IMR-90 (cell line): ENCODE measurements around the gene TPRKB. TPM values are rescaled to one million over a fixed set of nuclear protein-coding genes. Genes with fewer than 3 reads are reported as not detected.

ENCODE experiments used
- ATAC-seq: fragments of 200-7000 bp; cut with Tn5 transposase; 2 replicates; pipeline ENCODE4 v1.9.1; 2020; ENCODE audit warnings: low read depth, mild to moderate bottlenecking, moderate library complexity
- BruUV-seq: library from RNA; stranded (reverse); fragments of 400-500 nt; replicated peaks from 2 replicates; lab custom pipeline; 2021; lab: Mats Ljungman, UMichigan
- CTCF ChIA-PET: fragments of 300-600 bp; formaldehyde crosslinking; extraction: SDS; loops from one replicate; lab custom pipeline; 2021; ENCODE audit warnings: antibody characterized with exemption; lab: Yijun Ruan, JAX
- POLR2A ChIA-PET: fragments of 300-600 bp; sonication (Branson Sonifier 250); formaldehyde crosslinking; loops from one replicate; lab custom pipeline; 2022; ENCODE audit warnings: antibody characterized with exemption; ENCODE audit not compliant: unreplicated experiment; lab: Charles Lee
- DNase-seq: peaks from one replicate; pipeline ENCODE4 v3.0.0; 2013
- H2AFZ ChIP-seq: replicated peaks from 2 replicates; pipeline ENCODE3; 2013; ENCODE audit warnings: low read length, mild to moderate bottlenecking; ENCODE audit not compliant: poor library complexity
- H2AK5ac ChIP-seq: 2 replicates; pipeline ENCODE4 v1.6.1; 2013; ENCODE audit warnings: low read depth, low read length, inconsistent platforms
- H2AK9ac ChIP-seq: replicated peaks from 2 replicates; pipeline ENCODE3; 2013; ENCODE audit warnings: mild to moderate bottlenecking, low read depth, low read length, moderate library complexity; ENCODE audit not compliant: poor library complexity
- H2BK120ac ChIP-seq: 2 replicates; pipeline ENCODE4 v1.6.1; 2013; ENCODE audit warnings: low read depth, low read length, inconsistent platforms
- H2BK15ac ChIP-seq: 3 replicates; pipeline ENCODE4 v1.6.1; 2013; ENCODE audit warnings: low read depth, low read length, inconsistent platforms
- H2BK20ac ChIP-seq: 2 replicates; pipeline ENCODE4 v1.6.1; 2013; ENCODE audit warnings: low read depth, mild to moderate bottlenecking, inconsistent platforms, low read length, moderate library complexity
- H2BK5ac ChIP-seq: 2 replicates; pipeline ENCODE4 v1.6.1; 2013; ENCODE audit warnings: mild to moderate bottlenecking, low read depth, low read length, inconsistent platforms; ENCODE audit not compliant: poor library complexity, severe bottlenecking
- H3K14ac ChIP-seq: replicated peaks from 2 replicates; pipeline ENCODE4 v1.6.1; 2013; ENCODE audit warnings: low read depth, low read length, inconsistent platforms
- H3K18ac ChIP-seq: 2 replicates; pipeline ENCODE4 v1.6.1; 2013; ENCODE audit warnings: low read depth, low read length, control low read depth
- H3K23ac ChIP-seq: 2 replicates; pipeline ENCODE4 v1.6.1; 2013; ENCODE audit warnings: low read depth, low read length, inconsistent platforms
- H3K27ac ChIP-seq: 2 replicates; pipeline ENCODE4 v1.5.1; 2013; ENCODE audit warnings: mild to moderate bottlenecking, control low read depth, low read length; ENCODE audit not compliant: insufficient read depth
- H3K27me3 ChIP-seq: 2 replicates; pipeline ENCODE4 v1.6.1; 2013; ENCODE audit warnings: low read length; ENCODE audit not compliant: control insufficient read depth, insufficient read depth
- H3K36me3 ChIP-seq: 2 replicates; pipeline ENCODE4 v1.6.1; 2013; ENCODE audit warnings: low read length, mixed read lengths; ENCODE audit not compliant: control insufficient read depth, insufficient read depth
- H3K4ac ChIP-seq: 2 replicates; pipeline ENCODE4 v1.6.1; 2013; ENCODE audit warnings: low read depth, low read length, inconsistent platforms
- H3K4me1 ChIP-seq: 2 replicates; pipeline ENCODE4 v1.6.1; 2013; ENCODE audit warnings: low read length, mixed read lengths; ENCODE audit not compliant: control insufficient read depth, insufficient read depth
- H3K4me2 ChIP-seq: 2 replicates; pipeline ENCODE4 v1.6.1; 2013; ENCODE audit warnings: low read depth, mild to moderate bottlenecking, control low read depth, low read length, moderate library complexity
- H3K4me3 ChIP-seq: 2 replicates; pipeline ENCODE4 v1.5.1; 2013; ENCODE audit warnings: low read depth, mild to moderate bottlenecking, control low read depth, low read length, moderate library complexity; ENCODE audit not compliant: insufficient read depth
- H3K56ac ChIP-seq: 2 replicates; pipeline ENCODE4 v1.6.1; 2013; ENCODE audit warnings: low read length, inconsistent platforms; ENCODE audit not compliant: insufficient read depth; ENCODE audit errors: extremely low read depth
- H3K79me1 ChIP-seq, 2 experiments: 2 replicates each; pipeline ENCODE4 v1.6.1; 2013; ENCODE audit warnings: low read length in 2 of 2, inconsistent platforms in 1 of 2, low read depth in 1 of 2
- H3K9ac ChIP-seq: 2 replicates; pipeline ENCODE4 v1.6.1; 2013; ENCODE audit warnings: low read depth, low read length, control low read depth
- H3K9me1 ChIP-seq: 2 replicates; pipeline ENCODE4 v1.6.1; 2013; ENCODE audit warnings: low read length, inconsistent platforms; ENCODE audit not compliant: insufficient read depth
- H3K9me3 ChIP-seq: 2 replicates; pipeline ENCODE4 v1.6.1; 2013; ENCODE audit warnings: low read length; ENCODE audit not compliant: control insufficient read depth, insufficient read depth
- H4K20me1 ChIP-seq: 2 replicates; pipeline ENCODE4 v1.6.1; 2013; ENCODE audit warnings: low read length, inconsistent platforms; ENCODE audit not compliant: insufficient read depth
- H4K5ac ChIP-seq: 2 replicates; pipeline ENCODE4 v1.6.1; 2013; ENCODE audit warnings: mild to moderate bottlenecking, low read depth, low read length, control low read depth
- H4K8ac ChIP-seq, 2 experiments: 2 replicates each; pipeline ENCODE4 v1.6.1; 2013; ENCODE audit warnings: low read depth in 2 of 2, low read length in 2 of 2, control low read depth in 1 of 2, inconsistent platforms in 1 of 2
- H4K91ac ChIP-seq: 2 replicates; pipeline ENCODE4 v1.6.1; 2013; ENCODE audit warnings: low read depth, low read length, inconsistent platforms; ENCODE audit not compliant: insufficient read depth
- CEBPB ChIP-seq: IDR thresholded peaks from 2 replicates; pipeline ENCODE4 v1.6.1; 2012; ENCODE audit warnings: low read depth, low read length, improper control_type of control experiment
- CHD1 ChIP-seq: IDR thresholded peaks from 2 replicates; pipeline ENCODE4 v1.6.1; 2012; ENCODE audit warnings: low read depth, low read length, improper control_type of control experiment
- MAFK ChIP-seq: IDR thresholded peaks from 2 replicates; pipeline ENCODE4 v1.6.1; 2012; ENCODE audit warnings: low read depth, low read length, improper control_type of control experiment
- NFE2L2 ChIP-seq: fragments of 150-350 bp; IDR thresholded peaks from 2 replicates; pipeline ENCODE4 v1.6.1; 2016; ENCODE audit warnings: low read depth, mild to moderate bottlenecking, low read length
- WGBS, 2 experiments: methylation state at CpG; one replicate each; pipeline versions ENCODE4 v1.1.5 to v1.1.7; 2013; ENCODE audit warnings: missing lambda C conversion rate in 2 of 2; ENCODE audit not compliant: insufficient read length in 1 of 2; ENCODE audit errors: extremely low coverage in 2 of 2; 5-methylcytosine and 5-hydroxymethylcytosine counted together
- dilution Hi-C: fragments of 300-500 bp; cut with HindIII; formaldehyde crosslinking; loops from one replicate; pipeline ENCODE4 v1.14.3; 2018; ENCODE audit warnings: low sequenced_read_pairs; ENCODE audit not compliant: unreplicated experiment
- in situ Hi-C: fragments of 300-500 bp; cut with MboI; formaldehyde crosslinking; loops from 3 replicates; pipeline ENCODE4 v1.14.3; 2019; ENCODE audit warnings: low sequenced_read_pairs, inconsistent platforms, mixed read lengths
- intact Hi-C: fragments of 100-400 bp; cut with micrococcal nuclease; formaldehyde crosslinking; loops from 2 replicates; pipeline ENCODE4 v1.10.0; 2022
- polyA plus RNA-seq, 3 experiments: library from polyadenylated mRNA; depleted of rRNA; stranded (reverse); fragments of >200 nt; gene quantifications; 2 replicates each; pipeline ENCODE4 v1.2.3, GENCODE V29; 2012; ENCODE audit warnings: low replicate concordance in 1 of 3
- total RNA-seq: library from RNA; depleted of rRNA; stranded (reverse); fragments of >200 nt; gene quantifications from 2 replicates; pipeline ENCODE4 v1.2.3, GENCODE V29; 2012
- TF ChIP-seq, protein P1 (sequence below): fragments of 150-350 bp; IDR thresholded peaks from 2 replicates; pipeline ENCODE4 v1.6.1; 2016; ENCODE audit warnings: low read depth, mild to moderate bottlenecking, low read length, moderate library complexity, borderline replicate concordance

The TPRKB gene
- total and polyA plus RNA-seq, 2 of the 4 experiments (the other 2 are of a cell fraction): 35.3 to 37.6 TPM

DNA sequence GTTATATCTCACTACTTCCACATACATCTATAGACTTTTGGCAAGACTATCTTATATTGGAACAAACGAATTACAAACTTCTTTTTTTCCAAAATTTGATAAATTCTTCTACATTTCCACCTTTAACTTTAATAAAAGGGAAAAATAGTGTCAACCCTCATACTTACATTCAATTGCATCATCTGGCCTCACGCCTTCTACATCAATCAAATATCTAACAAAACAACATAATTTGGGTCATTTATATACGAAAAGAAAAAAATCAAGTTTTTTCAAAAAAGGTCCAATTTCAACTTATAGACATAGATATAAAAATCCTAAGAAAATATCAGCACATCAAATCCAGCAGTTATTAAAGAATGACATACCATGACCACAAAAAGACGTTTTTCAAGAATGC, 29.8 kb upstream of the TPRKB start:
- no peak overlapping the region for H4K91ac ChIP-seq
- no TSS peak for BruUV-seq
- no peak overlapping the region for H2AFZ ChIP-seq
- no peak for ATAC-seq
- H3K4me3 ChIP-seq: no peak overlapping the region
- H3K9me3 ChIP-seq: no peaks in the 10 kb centered on the region
- H3K56ac ChIP-seq: no peak overlapping the region
- H3K9ac ChIP-seq: no peak overlapping the region
- POLR2A ChIA-PET: no interaction called here
- H3K27ac ChIP-seq: no peak overlapping the region
- H2BK20ac ChIP-seq: no peak overlapping the region
- H2AK5ac ChIP-seq: no peak overlapping the region
- H2BK5ac ChIP-seq: no peak overlapping the region
- H3K4me1 ChIP-seq: no peaks in the 10 kb centered on the region
- no peak overlapping the region for H3K4ac ChIP-seq
- intact Hi-C loops (no loop called here), dilution Hi-C loops (no loop called here), in situ Hi-C loops (no loop called here)
- no peaks in the 10 kb centered on the region; the same call in 1 of the 2 replicates for H4K20me1 ChIP-seq
- H3K79me1 ChIP-seq: peaks cover 8 to 19% of the 10 kb centered on the region in 2 experiments; a peak in 3 of 4 replicates
- no peak overlapping the region for H2BK120ac ChIP-seq
- no peaks in the 10 kb centered on the region for H3K27me3 ChIP-seq
- CTCF ChIA-PET: no interaction called here
- no peak for DNase-seq
- no peak overlapping the region for H3K18ac ChIP-seq
- peaks cover 6% of the 10 kb centered on the region; the same call in 1 of the 2 replicates for H3K9me1 ChIP-seq
- 100% methylated on average over 1 of the region's 4 CpGs; no CpG with 5 or more reads in 1 of the 2 experiments for WGBS, 2 experiments
- peaks cover 43% of the 10 kb centered on the region for H3K36me3 ChIP-seq
- H2AK9ac ChIP-seq: no peak overlapping the region
- no peak overlapping the region for H3K14ac ChIP-seq
- no peak overlapping the region for H4K5ac ChIP-seq
- no peak overlapping the region for H3K23ac ChIP-seq
- no peak overlapping the region for H2BK15ac ChIP-seq
- no peak for TF ChIP-seq CEBPB
- TF ChIP-seq, protein P1, sequence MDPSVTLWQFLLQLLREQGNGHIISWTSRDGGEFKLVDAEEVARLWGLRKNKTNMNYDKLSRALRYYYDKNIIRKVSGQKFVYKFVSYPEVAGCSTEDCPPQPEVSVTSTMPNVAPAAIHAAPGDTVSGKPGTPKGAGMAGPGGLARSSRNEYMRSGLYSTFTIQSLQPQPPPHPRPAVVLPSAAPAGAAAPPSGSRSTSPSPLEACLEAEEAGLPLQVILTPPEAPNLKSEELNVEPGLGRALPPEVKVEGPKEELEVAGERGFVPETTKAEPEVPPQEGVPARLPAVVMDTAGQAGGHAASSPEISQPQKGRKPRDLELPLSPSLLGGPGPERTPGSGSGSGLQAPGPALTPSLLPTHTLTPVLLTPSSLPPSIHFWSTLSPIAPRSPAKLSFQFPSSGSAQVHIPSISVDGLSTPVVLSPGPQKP: no peak
- no peak for TF ChIP-seq CHD1
- no peak for TF ChIP-seq NFE2L2
- TF ChIP-seq MAFK: no peak
- no peak overlapping the region for H3K4me2 ChIP-seq
- H4K8ac ChIP-seq: no peak overlapping the region
